SHP77 (cell line): ENCODE results near the gene ATXN10.
"Not testable (repeated sequence)": the region's sequence is repeated elsewhere in the genome, so short reads cannot be mapped to it uniquely, and the experiment has no call there.

Experiments used
- DNase-seq, 2 experiments: peaks; one replicate each; lab custom pipeline; 2025; lab: John Stamatoyannopoulos, UW

ATXN10 gene

GRCh38 chr22:45671783-45672563 lies at the start of gene ATXN10:
Gene ATXN10 (plus strand): TSS chr22:45671834. CDS start chr22:45672064, 230 bp downstream.
- peak; percentile 74 to 86 for DNase-seq

- no peak for DNase-seq
These were observed 49.6 kb upstream of the ATXN10 start for GRCh38 chr22:45621836-45622600.

- DNase-seq, result not testable (repeated sequence)
These were observed 48.0 kb upstream of the ATXN10 start for GRCh38 chr22:45623464-45624145.

GRCh38 chr22:45626198-45626651 lies 45.4 kb upstream of the ATXN10 start:
- DNase-seq, result no peak

GRCh38 chr22:45627489-45628233 lies 44.0 kb upstream of the ATXN10 start:
- DNase-seq, result no peak

- DNase-seq, result no peak
These were observed 43.1 kb upstream of the ATXN10 start for GRCh38 chr22:45628515-45628914.

- peak; percentile 85 to 86 for DNase-seq
These were observed 42.1 kb upstream of the ATXN10 start for GRCh38 chr22:45629469-45630089.

- DNase-seq, result no peak
These were observed 41.2 kb upstream of the ATXN10 start for GRCh38 chr22:45630436-45630835.

GRCh38 chr22:45631140-45631840 lies 40.3 kb upstream of the ATXN10 start:
- no peak for DNase-seq

- DNase-seq, result no peak
These were observed 39.8 kb upstream of the ATXN10 start for GRCh38 chr22:45631841-45632238.

- no peak for DNase-seq
These were observed 38.7 kb upstream of the ATXN10 start for GRCh38 chr22:45632791-45633515.

GRCh38 chr22:45636683-45637082 lies 35.0 kb upstream of the ATXN10 start:
- no peak for DNase-seq

- DNase-seq, result no peak
These were observed 33.4 kb upstream of the ATXN10 start for GRCh38 chr22:45638197-45638596.

- peak; percentile 59 to 75 for DNase-seq
These were observed 32.5 kb upstream of the ATXN10 start for GRCh38 chr22:45638834-45639746.

GRCh38 chr22:45639747-45640102 lies 31.9 kb upstream of the ATXN10 start:
- DNase-seq, result no peak

GRCh38 chr22:45640291-45640940 lies 31.2 kb upstream of the ATXN10 start:
- DNase-seq, result no peak

GRCh38 chr22:45640941-45641621 lies 30.6 kb upstream of the ATXN10 start:
- DNase-seq, result no peak

GRCh38 chr22:45642986-45643385 lies 28.6 kb upstream of the ATXN10 start:
- no peak for DNase-seq
